H1 (cell line): ENCODE results near the gene EIPR1.

Experiments
- CREB1 ChIP-seq: IDR thresholded peaks from 2 replicates; pipeline ENCODE4 v1.6.1; 2012; ENCODE audit warnings: inconsistent platforms
- ZNF274 ChIP-seq: IDR thresholded peaks from 2 replicates; pipeline ENCODE4 v1.7.0; 2012; ENCODE audit warnings: low read length, borderline replicate concordance; ENCODE audit errors: extremely low read depth

DNA sequence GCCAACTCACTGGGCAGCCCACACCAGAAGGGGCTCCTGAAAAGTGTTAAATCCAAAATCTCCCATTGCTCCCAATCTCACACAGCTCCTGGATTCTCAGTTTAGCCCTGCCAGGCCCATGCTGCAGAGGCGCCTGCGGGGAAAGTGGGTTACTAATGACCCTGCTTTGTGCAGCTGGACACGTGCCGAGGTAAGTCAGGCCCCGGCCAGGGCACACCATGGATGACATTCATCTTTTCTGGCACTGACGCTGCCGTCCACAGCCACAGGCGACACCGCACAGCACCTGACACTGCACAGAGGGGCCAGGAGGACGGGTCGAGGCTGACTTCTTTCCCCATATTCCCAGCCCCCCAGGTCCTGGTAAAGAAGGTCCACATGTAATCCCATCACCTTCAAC, 193.5 kb downstream of the EIPR1 start:
- TF ChIP-seq CREB1 (no peak), ZNF274 (no peak)
